Heart right ventricle (tissue), 16 donors: ENCODE measurements around the gene NFILZ. TPM values are rescaled to one million over a fixed set of nuclear protein-coding genes. Genes with fewer than 3 reads are reported as not detected.
"Not testable (repeated sequence)": the region's sequence is repeated elsewhere in the genome, so short reads cannot be mapped to it uniquely, and the experiment has no call there.

Experiments
- ATAC-seq, 8 donors: fragments of 200-7000 bp; cut with Tn5 transposase; one replicate each; pipeline ENCODE4 v1.9.1; 2020; ENCODE audit warnings: mild to moderate bottlenecking in 8 of 8, moderate library complexity in 8 of 8, moderate number of reproducible peaks in 1 of 8
- DNase-seq, 2 donors: peaks; one replicate each; pipeline ENCODE4 v3.0.0-alpha.2; 2020
- H3K27ac ChIP-seq, 10 donors: fragments of 200-600 bp; sonication (generic) in 2 of 10; one replicate each; pipeline versions ENCODE4 v1.5.0 to v1.8.0; 2020 to 2022; ENCODE audit warnings: mild to moderate bottlenecking in 3 of 10
- H3K27me3 ChIP-seq, 7 donors: fragments of 200-600 bp; one replicate each; pipeline ENCODE4 v1.8.0; 2021 to 2022; ENCODE audit warnings: mild to moderate bottlenecking in 2 of 7
- H3K36me3 ChIP-seq, 9 donors: fragments of 200-600 bp; sonication (generic) in 1 of 9; one replicate each; pipeline versions ENCODE4 v1.5.0 to v1.8.0; 2020 to 2022; ENCODE audit warnings: mild to moderate bottlenecking in 2 of 9
- H3K4me1 ChIP-seq, 9 donors: fragments of 200-600 bp; sonication (generic) in 1 of 9; one replicate each; pipeline versions ENCODE4 v1.5.0 to v1.8.0; 2020 to 2022; ENCODE audit warnings: mild to moderate bottlenecking in 4 of 9
- H3K4me3 ChIP-seq, 10 donors: fragments of 200-600 bp; sonication (generic) in 2 of 10; one replicate each; pipeline versions ENCODE4 v1.5.0 to v1.8.0; 2020 to 2022; ENCODE audit warnings: mild to moderate bottlenecking in 7 of 10, moderate library complexity in 2 of 10
- H3K9me3 ChIP-seq, 11 donors: fragments of 200-600 bp in 10 of 11; sonication (generic) in 2 of 11; one replicate each; pipeline versions ENCODE4 v1.5.0 to v1.8.0; 2013 to 2022; ENCODE audit warnings: mild to moderate bottlenecking in 2 of 11, control low read depth in 1 of 11, moderate library complexity in 1 of 11
- WGBS, 2 donors: extraction: QIAGEN DNeasy Blood & Tissue Kit; methylation state at CpG; one replicate each; pipeline ENCODE4 v1.1.7; 2013; ENCODE audit warnings: inconsistent platforms in 1 of 2; 5-methylcytosine and 5-hydroxymethylcytosine counted together
- intact Hi-C, 10 donors: fragments of 100-400 bp; cut with DNase I; formaldehyde crosslinking; loops; one replicate each; pipeline versions ENCODE4 v1.11.1 to v1.14.2; 2022
- polyA plus RNA-seq, 2 donors: library from polyadenylated mRNA; stranded (reverse); fragments of 200-250 nt; gene quantifications; one replicate each; pipeline ENCODE4 v1.2.3, GENCODE V29; 2013
- total RNA-seq, 10 donors: library from RNA; stranded (reverse); fragmentation: NEBNext Ultra II Directional in 3 of 10; extraction: Animal tissue kit (Norgen Biotek cat#: 25700) in 3 of 10; gene quantifications; one replicate each; pipeline versions ENCODE4 v1.2.1 to v1.2.4, GENCODE V29; 2021 to 2023
- TF ChIP-seq, protein P1 (sequence below), 9 donors: fragments of 200-600 bp; sonication (generic) in 2 of 9; IDR thresholded peaks; one replicate each; pipeline versions ENCODE4 v1.5.0 to v1.8.0; 2021 to 2022; ENCODE audit warnings: antibody characterized with exemption in 9 of 9, mild to moderate bottlenecking in 5 of 9, moderate library complexity in 1 of 9
- donor health status: Arrhythmogenic right ventricular cardiomyopathy.
- donor health status: ischemic (EF 13 %, LVEDD 7.1; RV severe dilation, severe dysfunction).
- donor health status: healthy with polysubstance abuse.
- donor health status: DM: no; HTN: yes; CAD: no.
- donor health status: DM: no; HTN: no; CAD: no.
- donor health status: ischemic (EF 25% LVEDD 6.9; RV normal size, moderate dysfunction).
- donor health status: ischemic (EF 25% LVEDD 5.7; RV mildly dilated, moderate dysfunction).
- donor health status: healthy.
- donor health status: DM: yes; HTN: yes; CAD: no.
- donor health status: Ischemic cardiomyopathy.
- donor health status: ischemic (EF 35%, LVEDD 5.7; RV mildly dilated, moderate dysfunction).
- donor health status: nonischemic (EF 11% LVEDD 7.7; RV severe dilation, severe dysfunction).
- donor health status: DM: yes; HTN: yes; CAD: no.
- donor health status: PGD.
- donor health status: ischemic (EF 29% LVEDD 5.4; RV normal size, mild dysfunction).
- donor health status: nonischemic (EF 23%, LVEDD 6.1; RV moderate dilation, normal function).

NFILZ gene
- total and polyA plus RNA-seq, 12 donors = not detected

DNA sequence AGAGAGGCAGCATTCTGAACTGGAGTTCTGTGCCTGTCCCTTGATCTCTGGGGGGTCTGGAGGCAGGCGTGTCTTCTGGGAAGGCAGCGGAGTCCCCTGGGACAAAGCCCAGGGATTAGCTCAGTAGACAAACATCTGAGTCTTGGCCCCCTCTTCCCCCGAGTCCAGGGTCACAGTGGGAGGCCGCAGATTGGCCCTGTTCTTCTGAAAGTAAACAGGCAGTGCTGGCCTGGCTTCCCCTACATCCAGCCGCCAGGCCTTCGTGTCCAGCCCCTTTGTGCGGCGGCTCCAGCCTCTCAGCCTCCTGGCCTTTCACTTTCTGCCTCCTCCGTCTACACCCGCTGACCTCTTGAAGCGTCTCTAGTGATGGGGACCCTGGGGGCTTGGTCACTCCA is 989 bp downstream of the NFILZ start:
- DNase-seq = peak in 1 of 2 donors; percentile 34

DNA sequence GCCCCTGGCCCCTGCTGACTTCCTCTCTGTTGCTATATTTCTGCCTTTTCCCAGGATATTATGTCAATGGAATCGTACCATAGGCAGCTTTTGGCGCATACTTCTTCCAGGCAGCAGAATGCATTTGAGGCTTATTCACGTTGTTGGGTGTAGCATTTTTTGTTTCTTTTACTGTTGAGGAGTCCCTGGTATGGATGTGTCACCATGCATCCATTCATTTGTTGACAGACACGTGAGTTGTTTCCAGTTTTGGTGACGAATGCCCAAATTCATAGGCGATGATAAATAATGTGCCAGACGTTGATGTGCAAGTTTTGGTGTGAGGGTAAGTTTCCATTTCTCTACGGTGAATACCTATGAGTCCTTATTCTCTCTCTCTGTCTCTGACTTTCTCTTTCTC is 5.0 kb downstream of the NFILZ start:
- H3K9me3 ChIP-seq = peaks cover 0 to 10% (median 0%) of the 10 kb centered on the region in 11 donors
- H3K36me3 ChIP-seq = no peaks in the 10 kb centered on the region
- intact Hi-C loops = no loop called here
- H3K4me3 ChIP-seq = no peak overlapping the region
- H3K4me1 ChIP-seq = peaks cover 0 to 23% (median 0%) of the 10 kb centered on the region in 9 donors
- ATAC-seq = no peak
- TF ChIP-seq, protein P1, sequence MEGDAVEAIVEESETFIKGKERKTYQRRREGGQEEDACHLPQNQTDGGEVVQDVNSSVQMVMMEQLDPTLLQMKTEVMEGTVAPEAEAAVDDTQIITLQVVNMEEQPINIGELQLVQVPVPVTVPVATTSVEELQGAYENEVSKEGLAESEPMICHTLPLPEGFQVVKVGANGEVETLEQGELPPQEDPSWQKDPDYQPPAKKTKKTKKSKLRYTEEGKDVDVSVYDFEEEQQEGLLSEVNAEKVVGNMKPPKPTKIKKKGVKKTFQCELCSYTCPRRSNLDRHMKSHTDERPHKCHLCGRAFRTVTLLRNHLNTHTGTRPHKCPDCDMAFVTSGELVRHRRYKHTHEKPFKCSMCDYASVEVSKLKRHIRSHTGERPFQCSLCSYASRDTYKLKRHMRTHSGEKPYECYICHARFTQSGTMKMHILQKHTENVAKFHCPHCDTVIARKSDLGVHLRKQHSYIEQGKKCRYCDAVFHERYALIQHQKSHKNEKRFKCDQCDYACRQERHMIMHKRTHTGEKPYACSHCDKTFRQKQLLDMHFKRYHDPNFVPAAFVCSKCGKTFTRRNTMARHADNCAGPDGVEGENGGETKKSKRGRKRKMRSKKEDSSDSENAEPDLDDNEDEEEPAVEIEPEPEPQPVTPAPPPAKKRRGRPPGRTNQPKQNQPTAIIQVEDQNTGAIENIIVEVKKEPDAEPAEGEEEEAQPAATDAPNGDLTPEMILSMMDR (IDR thresholded peaks at IDR 0.05) = no peak
- H3K27ac ChIP-seq = no peak overlapping the region
- WGBS, 2 donors = 74 to 80% methylated on average over 8 of the region's 8 CpGs
- peaks cover 0 to 25% (median 6%) of the 10 kb centered on the region in 7 donors for H3K27me3 ChIP-seq
- no peak for DNase-seq

More for the DNA sequence above, 989 bp downstream of the NFILZ start:
- H3K27me3 ChIP-seq = peaks cover 0 to 9% (median 0%) of the 10 kb centered on the region in 7 donors
- H3K27ac ChIP-seq = no peak overlapping the region
- ATAC-seq = peak in 7 of 8 donors; percentile 48 to 79 (median 61)
- 24 to 27% methylated on average over 11 of the region's 11 CpGs for WGBS, 2 donors
- no peaks in the 10 kb centered on the region for H3K4me1 ChIP-seq
- H3K9me3 ChIP-seq = peaks cover 0 to 30% (median 9%) of the 10 kb centered on the region in 11 donors
- intact Hi-C loops = no loop called here
- H3K4me3 ChIP-seq = no peak overlapping the region
- TF ChIP-seq, protein P1 (IDR thresholded peaks at IDR 0.05) = no peak
- no peaks in the 10 kb centered on the region for H3K36me3 ChIP-seq

DNA sequence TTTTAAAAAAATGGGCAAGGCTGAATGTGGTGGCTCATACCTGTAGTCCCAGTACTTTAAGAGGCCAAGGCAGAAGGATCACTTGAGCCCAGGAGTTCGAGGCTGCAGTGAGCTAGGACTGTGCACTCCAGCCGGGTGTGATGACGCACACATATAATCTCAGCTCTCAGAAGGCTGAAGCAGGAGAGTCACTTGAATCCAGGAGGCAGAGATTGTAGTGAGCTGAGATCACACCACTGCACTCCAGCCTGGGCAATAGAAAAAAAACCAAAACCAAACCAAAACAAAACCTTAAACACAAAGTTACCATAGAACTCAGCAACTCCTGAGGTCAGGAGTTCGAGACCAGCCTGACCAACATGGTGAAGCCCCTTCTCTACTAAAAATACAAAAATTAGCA is 6.6 kb downstream of the NFILZ start:
- H3K36me3 ChIP-seq, intact Hi-C loops, H3K4me3 ChIP-seq, DNase-seq, ATAC-seq, H3K27ac ChIP-seq: not testable (repeated sequence)
- peaks cover 0 to 14% (median 0%) of the 10 kb centered on the region in 11 donors for H3K9me3 ChIP-seq
- peaks cover 0 to 35% (median 0%) of the 10 kb centered on the region in 9 donors for H3K4me1 ChIP-seq
- peaks cover 0 to 32% (median 6%) of the 10 kb centered on the region in 7 donors for H3K27me3 ChIP-seq
- 75 to 78% methylated on average over 4 of the region's 4 CpGs for WGBS, 2 donors

DNA sequence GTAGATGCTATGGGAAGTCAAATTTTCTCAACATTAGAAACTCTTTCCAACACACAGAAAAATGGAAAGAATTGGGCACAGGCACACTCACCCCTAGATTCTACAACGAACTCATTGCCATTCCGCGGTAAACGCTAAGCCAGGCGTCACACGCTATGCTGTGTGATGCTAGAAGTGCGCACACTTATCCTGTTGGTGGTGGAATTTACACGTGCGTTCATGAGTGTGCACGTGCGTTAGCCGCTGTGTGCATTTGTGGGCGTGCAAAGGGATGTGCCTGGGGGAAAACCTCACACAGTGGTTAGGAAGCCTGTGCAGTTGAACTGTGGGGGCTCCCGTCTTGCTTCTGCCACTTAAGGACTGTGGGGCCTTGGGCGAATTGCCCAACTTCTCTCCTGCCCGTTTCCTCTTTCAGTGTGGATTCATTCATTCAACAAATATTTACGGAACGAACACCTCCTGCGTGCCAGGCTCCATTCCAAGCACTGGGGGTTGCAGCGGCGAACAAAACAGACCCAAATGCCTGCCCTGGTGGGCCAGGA is 7.7 kb downstream of the NFILZ start:
- no peak for DNase-seq
- peak in 3 of 8 donors; percentile 8 to 29 (median 21) for ATAC-seq
- TF ChIP-seq, protein P1 (IDR thresholded peaks at IDR 0.05) = no peak
- no peaks in the 10 kb centered on the region for H3K36me3 ChIP-seq
- no peak overlapping the region for H3K27ac ChIP-seq
- H3K4me1 ChIP-seq = peaks cover 0 to 35% (median 0%) of the 10 kb centered on the region in 9 donors
- 60 to 62% methylated on average over 21 of the region's 21 CpGs for WGBS, 2 donors
- H3K9me3 ChIP-seq = peaks cover 0 to 20% (median 0%) of the 10 kb centered on the region in 11 donors
- no peak overlapping the region for H3K4me3 ChIP-seq
- intact Hi-C loops = no loop called here
- H3K27me3 ChIP-seq = peaks cover 0 to 32% (median 6%) of the 10 kb centered on the region in 7 donors

DNA sequence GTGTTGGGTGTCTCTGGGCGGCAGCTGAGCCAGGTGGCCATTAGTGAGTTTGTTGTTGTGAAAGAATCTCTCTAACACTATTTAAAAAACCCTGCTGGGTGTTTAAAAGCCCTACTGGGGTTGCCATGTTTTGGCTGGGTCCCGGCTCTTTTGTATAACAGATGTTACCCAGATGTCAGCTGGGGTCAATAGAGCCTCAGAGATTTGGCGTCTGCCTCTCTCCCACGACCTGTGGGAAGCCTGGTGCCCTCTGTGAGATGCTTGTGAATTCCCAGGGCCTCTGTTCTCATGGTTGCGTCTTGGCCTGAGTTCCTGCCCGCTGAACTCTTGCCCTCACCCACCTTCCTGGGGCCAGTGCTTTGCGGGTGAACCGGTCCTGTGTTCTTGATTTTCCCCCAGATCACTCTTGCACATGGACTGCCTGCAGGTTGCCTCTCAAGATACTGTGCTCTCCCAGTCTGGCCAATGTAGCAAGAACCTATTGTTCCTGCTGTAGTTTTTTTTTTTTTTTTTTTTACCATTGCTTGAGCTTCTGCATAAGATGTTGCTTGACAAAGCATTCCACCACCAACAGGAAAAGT is 9.5 kb downstream of the NFILZ start:
- intact Hi-C loops = loop anchor here in 4 of 10 donors (2.0 to 10.0 kb wide), 3 partner anchors 55 to 59 kb away; no protein-coding TSS in a partner anchor
- H3K4me3 ChIP-seq = no peak overlapping the region
- TF ChIP-seq, protein P1 (IDR thresholded peaks at IDR 0.05) = no peak
- H3K27ac ChIP-seq = peak overlapping the region in 1 of 10 donors; percentile 80
- peak in 2 of 8 donors; percentile 25 to 47 for ATAC-seq
- H3K27me3 ChIP-seq = peaks cover 0 to 32% (median 7%) of the 10 kb centered on the region in 7 donors
- 22% methylated on average over 8 of the region's 8 CpGs for WGBS, 2 donors
- peaks cover 0 to 35% (median 0%) of the 10 kb centered on the region in 9 donors for H3K4me1 ChIP-seq
- DNase-seq = no peak
- H3K9me3 ChIP-seq = peaks cover 0 to 20% (median 0%) of the 10 kb centered on the region in 11 donors
- no peaks in the 10 kb centered on the region for H3K36me3 ChIP-seq
